Karpas-422 (cell line): ENCODE data around the gene MARK3. TPM values are rescaled to one million over a fixed set of nuclear protein-coding genes. Genes with fewer than 3 reads are reported as not detected.
"Not testable (repeated sequence)": the region's sequence is repeated elsewhere in the genome, so short reads cannot be mapped to it uniquely, and the experiment has no call there.

Experiments
- DNase-seq: peaks from one replicate; pipeline ENCODE4 v3.0.0-alpha.2; 2015
- H2AFZ ChIP-seq: fragments of 200-600 bp; sonication (generic); 2 replicates; pipeline ENCODE4 v1.6.1; 2014; ENCODE audit warnings: antibody characterized with exemption, low read length, mixed read lengths
- H3K27ac ChIP-seq: fragments of 200-600 bp; sonication (generic); 2 replicates; pipeline ENCODE4 v1.5.1; 2014; ENCODE audit warnings: mild to moderate bottlenecking, low read length, moderate library complexity
- H3K27me3 ChIP-seq: fragments of 200-600 bp; sonication (generic); 2 replicates; pipeline ENCODE4 v1.6.1; 2014; ENCODE audit warnings: low read length, mixed read lengths
- H3K36me3 ChIP-seq: fragments of 200-600 bp; sonication (generic); 2 replicates; pipeline ENCODE4 v1.6.1; 2014; ENCODE audit warnings: low read length, mixed read lengths; ENCODE audit not compliant: insufficient read depth
- H3K4me1 ChIP-seq: fragments of 200-600 bp; sonication (generic); 2 replicates; pipeline ENCODE4 v1.6.1; 2014; ENCODE audit warnings: mild to moderate bottlenecking, low read length, mixed read lengths
- H3K4me2 ChIP-seq: fragments of 200-600 bp; sonication (generic); 2 replicates; pipeline ENCODE4 v1.6.1; 2014; ENCODE audit warnings: low read length, low read depth, mild to moderate bottlenecking; ENCODE audit not compliant: poor library complexity, severe bottlenecking
- H3K4me3 ChIP-seq: fragments of 200-600 bp; sonication (generic); 2 replicates; pipeline ENCODE4 v1.5.1; 2014; ENCODE audit warnings: mild to moderate bottlenecking, antibody characterized with exemption, low read length, mixed read lengths
- H3K79me2 ChIP-seq: fragments of 200-600 bp; sonication (generic); 2 replicates; pipeline ENCODE4 v1.6.1; 2014; ENCODE audit warnings: mild to moderate bottlenecking, low read length, mixed read lengths
- H3K9ac ChIP-seq: fragments of 200-600 bp; sonication (generic); 2 replicates; pipeline ENCODE4 v1.6.0; 2014; ENCODE audit warnings: low read length
- H3K9me2 ChIP-seq: fragments of 200-600 bp; sonication (generic), shearing (Covaris generic); replicated peaks from 2 replicates; pipeline ENCODE4 v1.6.0; 2014; ENCODE audit warnings: mild to moderate bottlenecking, low read length, moderate library complexity; ENCODE audit not compliant: insufficient read depth
- H3K9me3 ChIP-seq: fragments of 300-700, 200-600 bp; sonication (generic); 2 replicates; pipeline ENCODE4 v1.6.1; 2014; ENCODE audit warnings: low read length, mixed read lengths
- H4K20me1 ChIP-seq: fragments of 200-600 bp; sonication (generic); 2 replicates; pipeline ENCODE4 v1.6.1; 2014; ENCODE audit warnings: mild to moderate bottlenecking, antibody characterized with exemption, low read length, low read depth; ENCODE audit not compliant: insufficient read depth
- total RNA-seq: library from RNA; depleted of rRNA; stranded (reverse); fragments of >200 nt; shearing (Covaris generic); gene quantifications from 2 replicates; pipeline ENCODE4 v1.2.3, GENCODE V29; 2014; ENCODE audit warnings: low replicate concordance

The MARK3 gene
- total RNA-seq, 1 experiment from 2014 or later: 113 TPM

- Histone ChIP-seq H3K9me2 (no peaks in the 10 kb centered on the region), H4K20me1 (no peaks in the 10 kb centered on the region), H3K4me2 (peak overlapping the region; percentile 79), H3K9ac (peak overlapping the region; percentile 71), H3K27ac (no peak overlapping the region), H3K36me3 (no peaks in the 10 kb centered on the region), H3K4me1 (peaks cover 44% of the 10 kb centered on the region), H3K79me2 (no peaks in the 10 kb centered on the region), H2AFZ (peak overlapping the region; percentile 54; the same call in 1 of the 2 replicates), H3K4me3 (peak overlapping the region; percentile 69; the same call in 1 of the 2 replicates), H3K9me3 (no peaks in the 10 kb centered on the region), H3K27me3 (no peaks in the 10 kb centered on the region)
- no peak for DNase-seq
These were observed 136.3 kb downstream of the MARK3 start for GRCh38 chr14:103521438-103521950.

- no peak for DNase-seq
- Histone ChIP-seq H3K9ac (no peak overlapping the region), H3K36me3 (no peaks in the 10 kb centered on the region), H3K27me3 (no peaks in the 10 kb centered on the region), H3K4me2 (no peak overlapping the region), H3K27ac (no peak overlapping the region), H4K20me1 (no peaks in the 10 kb centered on the region), H3K9me3 (no peaks in the 10 kb centered on the region), H3K4me1 (peaks cover 46% of the 10 kb centered on the region), H3K9me2 (no peaks in the 10 kb centered on the region), H2AFZ (no peak overlapping the region), H3K79me2 (no peaks in the 10 kb centered on the region), H3K4me3 (no peak overlapping the region)
These were observed 136.8 kb downstream of the MARK3 start for GRCh38 chr14:103521951-103522563.

GRCh38 chr14:103522649-103523574, 137.7 kb downstream of the MARK3 start, which contains the start of gene CKB:
CKB (minus strand) TSS chr14:103522830; CDS start chr14:103522493, 337 bp downstream.
- Histone ChIP-seq H2AFZ (no peak within 1 kb of the TSS), H3K27me3 (no peaks in the 10 kb centered on the region), H3K36me3 (no peaks in the 10 kb centered on the region), H3K27ac (no peak within 1 kb of the TSS), H3K9ac (peak within 1 kb of the TSS; percentile 71; the same call in 1 of the 2 replicates), H4K20me1 (no peaks in the 10 kb centered on the region), H3K9me3 (no peaks in the 10 kb centered on the region), H3K4me1 (peaks cover 54% of the 10 kb centered on the region), H3K4me3 (no peak within 1 kb of the TSS; the same call in 1 of the 2 replicates), H3K4me2 (peak within 1 kb of the TSS; percentile 79), H3K79me2 (no peaks in the 10 kb centered on the region), H3K9me2 (no peaks in the 10 kb centered on the region)
- no peak for DNase-seq

GRCh38 chr14:103523575-103523954, 138.3 kb downstream of the MARK3 start:
- Histone ChIP-seq H3K4me2 (no peak overlapping the region), H3K27me3 (no peaks in the 10 kb centered on the region), H3K9ac (no peak overlapping the region), H3K27ac (no peak overlapping the region), H2AFZ (no peak overlapping the region), H3K36me3 (no peaks in the 10 kb centered on the region), H3K4me1 (peaks cover 54% of the 10 kb centered on the region), H3K79me2 (peaks cover 6% of the 10 kb centered on the region), H4K20me1 (no peaks in the 10 kb centered on the region), H3K9me2 (no peaks in the 10 kb centered on the region), H3K4me3 (no peak overlapping the region), H3K9me3 (no peaks in the 10 kb centered on the region)
- DNase-seq: no peak

DNA sequence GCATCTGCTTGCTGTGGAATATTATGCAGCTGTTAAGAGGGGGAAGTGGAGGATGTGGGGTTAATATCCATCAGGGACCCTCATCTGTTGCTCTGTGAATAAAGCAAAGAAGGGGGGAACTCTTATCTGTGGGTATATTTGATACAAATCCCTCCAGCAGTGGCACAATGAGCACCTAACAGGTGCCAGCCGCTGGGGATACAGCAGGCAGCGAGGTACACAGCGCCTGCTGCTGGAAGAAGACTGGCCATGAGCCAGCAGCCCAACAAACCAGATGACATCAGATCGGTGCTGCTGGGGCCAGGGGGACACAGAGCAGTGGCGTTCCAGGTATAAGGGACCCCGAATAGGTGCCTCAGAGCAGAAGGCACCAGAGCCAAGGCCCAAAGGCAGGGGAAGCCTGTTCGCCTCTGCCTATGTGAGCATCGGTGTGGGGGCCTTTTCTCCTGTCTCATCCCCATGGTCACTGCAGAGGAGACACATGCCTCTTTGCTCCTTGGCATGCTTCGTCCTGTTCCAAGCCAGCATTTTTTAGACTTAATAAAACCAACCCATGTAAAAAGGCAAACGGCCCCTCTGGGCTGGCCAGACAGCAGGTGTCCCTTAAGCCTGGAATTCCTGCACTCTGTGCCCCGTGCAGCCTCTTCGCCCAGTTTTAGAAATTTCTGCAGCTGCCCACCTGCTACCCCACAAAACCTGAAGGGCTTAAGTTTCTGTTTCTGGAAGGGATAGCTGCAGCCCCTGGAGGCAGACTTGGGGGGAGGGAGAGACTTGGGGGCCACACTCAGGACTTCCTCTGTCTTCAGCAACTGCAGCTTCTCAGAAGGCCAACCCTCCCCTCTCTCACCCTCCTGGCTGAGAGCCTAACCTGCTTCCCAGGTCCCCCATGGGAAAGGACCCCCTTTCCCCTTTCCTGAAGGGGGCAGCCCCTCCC, 139.1 kb downstream of the MARK3 start:
- H3K4me2 ChIP-seq: no peak overlapping the region
- no peaks in the 10 kb centered on the region for H3K9me3 ChIP-seq
- no peaks in the 10 kb centered on the region; the same call in 1 of the 2 replicates for H4K20me1 ChIP-seq
- H3K36me3 ChIP-seq: no peaks in the 10 kb centered on the region
- H3K9me2 ChIP-seq: no peaks in the 10 kb centered on the region
- no peak overlapping the region for H2AFZ ChIP-seq
- H3K27me3 ChIP-seq: no peaks in the 10 kb centered on the region
- no peak overlapping the region for H3K4me3 ChIP-seq
- H3K4me1 ChIP-seq: peaks cover 49% of the 10 kb centered on the region
- peaks cover 12% of the 10 kb centered on the region for H3K79me2 ChIP-seq
- H3K9ac ChIP-seq: peak overlapping the region; percentile 26; the same call in 1 of the 2 replicates
- peak; percentile 56 for DNase-seq
- peak overlapping the region; percentile 47 for H3K27ac ChIP-seq

- H3K4me2 ChIP-seq, H3K27ac ChIP-seq, H3K4me3 ChIP-seq, DNase-seq, H3K27me3 ChIP-seq, H2AFZ ChIP-seq, H4K20me1 ChIP-seq, H3K9ac ChIP-seq, H3K36me3 ChIP-seq, H3K9me2 ChIP-seq, H3K9me3 ChIP-seq: not testable (repeated sequence)
- Histone ChIP-seq H3K79me2 (peaks cover 25% of the 10 kb centered on the region), H3K4me1 (peaks cover 45% of the 10 kb centered on the region)
These were observed 140.4 kb downstream of the MARK3 start for GRCh38 chr14:103525430-103526246.

- H3K4me2 ChIP-seq: no peak overlapping the region
- DNase-seq: no peak
- H3K27ac ChIP-seq: no peak overlapping the region
- no peaks in the 10 kb centered on the region for H3K9me2 ChIP-seq
- H3K79me2 ChIP-seq: peaks cover 33% of the 10 kb centered on the region
- H3K4me3 ChIP-seq: no peak overlapping the region
- H3K9ac ChIP-seq: no peak overlapping the region
- H3K27me3 ChIP-seq: no peaks in the 10 kb centered on the region
- peaks cover 41% of the 10 kb centered on the region for H3K4me1 ChIP-seq
- H3K9me3 ChIP-seq: no peaks in the 10 kb centered on the region
- no peak overlapping the region for H2AFZ ChIP-seq
- peaks cover 13% of the 10 kb centered on the region; the same call in 1 of the 2 replicates for H4K20me1 ChIP-seq
- H3K36me3 ChIP-seq: no peaks in the 10 kb centered on the region
These were observed 141.2 kb downstream of the MARK3 start for GRCh38 chr14:103526247-103526913.
